Lower leg skin (tissue), 4 donors: ENCODE data around the gene LRBA. TPM values are rescaled to one million over a fixed set of nuclear protein-coding genes. Genes with fewer than 3 reads are reported as not detected.

Experiments
- DNase-seq, 2 donors: peaks; one replicate each; pipeline ENCODE4 v3.0.0-alpha.2; 2019; ENCODE audit warnings: low spot score in 2 of 2
- H3K4me3 ChIP-seq: fragments of 200-600 bp; sonication (generic); 2 replicates; pipeline ENCODE4 v1.5.1; 2017; ENCODE audit warnings: mild to moderate bottlenecking, low read depth; ENCODE audit not compliant: poor library complexity, severe bottlenecking
- POLR2A ChIP-seq, 2 donors: fragments of 450-650 bp; IDR thresholded peaks; one replicate each; pipeline ENCODE4 v1.6.1; 2016 to 2017; ENCODE audit warnings: antibody characterized with exemption in 2 of 2, mild to moderate bottlenecking in 1 of 2, moderate library complexity in 1 of 2
- WGBS, 2 donors: methylation state at CpG; one replicate each; pipeline ENCODE4 v1.1.5; 2018; 5-methylcytosine and 5-hydroxymethylcytosine counted together
- intact Hi-C: fragments of 100-400 bp; cut with DNase I; formaldehyde crosslinking; loops from one replicate; pipeline ENCODE4 v1.15.0; 2023; ENCODE audit warnings: low total_unique reads
- total RNA-seq, 4 donors: library from RNA; depleted of rRNA; stranded (reverse); fragments of >200 nt; gene quantifications; one replicate each; pipeline ENCODE4 v1.1.0, GENCODE V29; 2016
- TF ChIP-seq, protein P1 (sequence below), 3 donors: fragments of 450-650 bp; IDR thresholded peaks; one replicate each; pipeline ENCODE4 v1.5.1; 2016; ENCODE audit warnings: antibody characterized with exemption in 3 of 3, mild to moderate bottlenecking in 3 of 3, moderate library complexity in 2 of 3

Gene LRBA
- total RNA-seq, 4 donors from 2014 or later = 71.9 to 86.8 (median 75.0) TPM

- WGBS, 2 donors = 72 to 73% methylated on average over 4 of the region's 4 CpGs
- intact Hi-C loops = no loop called here
- H3K4me3 ChIP-seq = no peak overlapping the region
- TF ChIP-seq, protein P1, sequence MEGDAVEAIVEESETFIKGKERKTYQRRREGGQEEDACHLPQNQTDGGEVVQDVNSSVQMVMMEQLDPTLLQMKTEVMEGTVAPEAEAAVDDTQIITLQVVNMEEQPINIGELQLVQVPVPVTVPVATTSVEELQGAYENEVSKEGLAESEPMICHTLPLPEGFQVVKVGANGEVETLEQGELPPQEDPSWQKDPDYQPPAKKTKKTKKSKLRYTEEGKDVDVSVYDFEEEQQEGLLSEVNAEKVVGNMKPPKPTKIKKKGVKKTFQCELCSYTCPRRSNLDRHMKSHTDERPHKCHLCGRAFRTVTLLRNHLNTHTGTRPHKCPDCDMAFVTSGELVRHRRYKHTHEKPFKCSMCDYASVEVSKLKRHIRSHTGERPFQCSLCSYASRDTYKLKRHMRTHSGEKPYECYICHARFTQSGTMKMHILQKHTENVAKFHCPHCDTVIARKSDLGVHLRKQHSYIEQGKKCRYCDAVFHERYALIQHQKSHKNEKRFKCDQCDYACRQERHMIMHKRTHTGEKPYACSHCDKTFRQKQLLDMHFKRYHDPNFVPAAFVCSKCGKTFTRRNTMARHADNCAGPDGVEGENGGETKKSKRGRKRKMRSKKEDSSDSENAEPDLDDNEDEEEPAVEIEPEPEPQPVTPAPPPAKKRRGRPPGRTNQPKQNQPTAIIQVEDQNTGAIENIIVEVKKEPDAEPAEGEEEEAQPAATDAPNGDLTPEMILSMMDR (IDR thresholded peaks at IDR 0.05) = no peak
- TF ChIP-seq POLR2A (IDR thresholded peaks at IDR 0.05) = no peak
- DNase-seq = no peak
These were observed 289.0 kb downstream of the LRBA start for GRCh38 chr4:150725957-150726523.

DNA sequence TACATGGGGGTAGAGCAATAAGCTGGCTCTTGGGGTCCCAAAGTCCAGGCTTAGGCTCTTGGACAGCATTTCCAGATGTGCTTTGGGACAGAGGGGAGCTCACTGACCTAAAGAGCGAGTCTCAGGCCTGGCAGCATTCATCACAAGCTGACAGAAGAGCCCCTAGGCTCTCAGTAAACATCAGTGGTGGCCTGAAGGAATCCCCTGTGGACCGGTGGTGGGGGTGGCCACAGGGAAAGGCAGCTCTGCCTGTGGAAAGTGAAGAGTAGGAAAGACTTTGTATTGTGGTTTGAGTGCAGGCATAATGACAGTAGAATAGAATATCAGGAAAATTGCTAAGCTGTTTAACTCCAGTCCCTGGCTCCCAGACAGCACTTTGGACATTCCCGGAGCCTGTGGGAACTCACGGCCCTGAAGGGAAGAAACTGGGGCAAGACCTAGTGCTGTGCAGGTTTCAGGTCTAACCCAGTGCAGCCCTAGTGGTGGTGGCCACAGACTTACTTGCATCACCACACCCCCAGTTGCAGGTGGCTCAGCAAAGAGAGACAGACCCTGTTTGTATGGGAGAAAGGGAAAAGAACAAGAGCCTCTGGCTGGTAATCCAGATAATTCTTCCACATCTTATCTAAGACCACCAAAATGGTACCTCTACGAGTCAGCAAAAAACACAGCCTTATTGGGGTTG is 291.2 kb downstream of the LRBA start:
- intact Hi-C loops = no loop called here
- 93 to 100% methylated on average over 5 of the region's 5 CpGs for WGBS, 2 donors
- no peak for TF ChIP-seq POLR2A (IDR thresholded peaks at IDR 0.05)
- TF ChIP-seq, protein P1 (IDR thresholded peaks at IDR 0.05) = no peak
- H3K4me3 ChIP-seq = no peak overlapping the region
- DNase-seq = no peak

GRCh38 chr4:150722908-150723362 is 292.1 kb downstream of the LRBA start:
- WGBS, 2 donors = 23 to 30% methylated on average over 6 of the region's 6 CpGs
- intact Hi-C loops = no loop called here
- peak; percentile 87 to 91 for DNase-seq
- no peak overlapping the region for H3K4me3 ChIP-seq
- TF ChIP-seq, protein P1 (IDR thresholded peaks at IDR 0.05) = no peak
- TF ChIP-seq POLR2A (IDR thresholded peaks at IDR 0.05) = no peak

GRCh38 chr4:150720973-150721518 is 294.0 kb downstream of the LRBA start:
- no peak overlapping the region for H3K4me3 ChIP-seq
- intact Hi-C loops = no loop called here
- WGBS, 2 donors = 92 to 96% methylated on average over 2 of the region's 2 CpGs
- TF ChIP-seq, protein P1 (IDR thresholded peaks at IDR 0.05) = no peak
- no peak for TF ChIP-seq POLR2A (IDR thresholded peaks at IDR 0.05)
- no peak for DNase-seq

DNA sequence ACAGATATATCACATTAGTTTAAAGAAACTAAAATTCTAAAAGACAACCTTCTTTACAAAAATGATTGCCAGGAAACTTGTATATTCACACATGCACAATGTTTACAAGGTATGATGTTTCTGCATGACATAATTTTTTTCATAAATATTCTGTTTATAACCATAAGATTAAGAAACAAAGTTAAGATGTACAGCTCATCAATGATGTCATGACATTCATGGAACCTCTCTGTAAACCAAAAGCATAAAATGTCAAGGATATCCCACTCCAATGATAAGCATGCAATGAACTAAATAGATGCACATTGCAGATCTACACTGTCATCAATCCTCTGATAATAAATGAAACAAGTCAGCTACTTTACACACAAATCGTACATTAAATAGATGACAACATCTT is 297.1 kb downstream of the LRBA start:
- 96 to 100% methylated on average over 1 of the region's 1 CpG for WGBS, 2 donors
- DNase-seq = no peak
- intact Hi-C loops = no loop called here
- TF ChIP-seq, protein P1 (IDR thresholded peaks at IDR 0.05) = no peak
- TF ChIP-seq POLR2A (IDR thresholded peaks at IDR 0.05) = no peak
- no peak overlapping the region for H3K4me3 ChIP-seq
